ENCODE results near the gene EPB41L5. TPM values are rescaled to one million over a fixed set of nuclear protein-coding genes. Genes with fewer than 3 reads are reported as not detected.
A peak's percentile ranks its signal among the peaks of the same experiment; 100 is the strongest.

The EPB41L5 gene
- total and polyA plus RNA-seq, 9 of the 15 experiments (the other 6 are each of a cell fraction or from before 2014, with no cell fraction given), result 2.3 to 14.1 (median 8.2) TPM

DNA sequence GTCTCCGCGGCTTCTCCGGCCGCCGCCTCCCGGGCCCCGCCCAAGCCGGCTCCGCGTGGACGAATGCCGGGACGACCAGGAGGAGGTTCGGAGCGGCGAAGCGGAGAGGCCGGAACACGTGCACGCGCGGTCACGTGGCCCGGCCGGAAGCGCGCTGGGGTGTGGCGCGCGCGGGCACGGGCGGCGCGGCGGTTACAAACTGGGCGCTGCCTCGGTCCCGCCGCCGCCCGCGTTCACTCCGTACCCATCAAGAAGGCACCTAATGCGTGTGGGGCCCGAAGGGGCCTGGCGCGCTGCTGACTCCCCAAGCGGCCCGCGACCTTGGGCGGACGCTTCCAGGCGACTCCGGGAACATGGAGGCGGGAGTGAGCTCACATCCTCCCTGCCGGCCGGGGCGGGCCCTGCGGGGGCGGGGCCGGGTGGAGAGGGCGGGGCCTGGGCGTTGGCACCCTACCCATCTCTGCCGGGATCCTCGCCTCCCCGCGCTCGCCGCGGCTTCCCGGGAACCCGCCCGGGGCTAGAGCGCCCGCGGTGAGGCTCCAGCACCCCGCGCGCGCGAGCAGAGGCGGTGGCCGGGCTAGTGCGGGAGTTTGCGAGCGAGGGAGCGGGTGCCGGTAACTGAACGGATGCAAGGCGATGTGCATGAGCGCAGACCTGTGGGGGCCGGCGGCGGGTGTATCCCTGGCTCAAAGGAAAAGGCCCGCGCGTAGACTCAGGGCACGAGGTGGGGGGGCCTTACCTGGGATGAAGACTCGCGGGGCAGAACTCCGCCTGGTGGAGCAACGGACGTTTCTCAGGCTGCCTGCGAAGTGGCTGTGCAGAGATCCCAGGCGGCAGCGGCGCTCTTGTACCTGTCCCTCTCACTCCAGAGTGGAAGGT lies 210.4 kb downstream of the EPB41L5 start, which contains the start of gene TMEM185B (continued):
- TF ChIP-seq, protein P1, sequence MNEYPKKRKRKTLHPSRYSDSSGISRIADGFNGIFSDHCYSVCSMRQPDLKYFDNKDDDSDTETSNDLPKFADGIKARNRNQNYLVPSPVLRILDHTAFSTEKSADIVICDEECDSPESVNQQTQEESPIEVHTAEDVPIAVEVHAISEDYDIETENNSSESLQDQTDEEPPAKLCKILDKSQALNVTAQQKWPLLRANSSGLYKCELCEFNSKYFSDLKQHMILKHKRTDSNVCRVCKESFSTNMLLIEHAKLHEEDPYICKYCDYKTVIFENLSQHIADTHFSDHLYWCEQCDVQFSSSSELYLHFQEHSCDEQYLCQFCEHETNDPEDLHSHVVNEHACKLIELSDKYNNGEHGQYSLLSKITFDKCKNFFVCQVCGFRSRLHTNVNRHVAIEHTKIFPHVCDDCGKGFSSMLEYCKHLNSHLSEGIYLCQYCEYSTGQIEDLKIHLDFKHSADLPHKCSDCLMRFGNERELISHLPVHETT (CRISPR knock-in tag; conservative IDR thresholded peaks at IDR 0.05 in 1 of 2, IDR thresholded peaks at IDR 0.05 in 1 of 2), result peak in 1 of 2 experiments; percentile 96; a peak in 2 of 4 replicates
- TF ChIP-seq PCBP1 (IDR thresholded peaks at IDR 0.05; ENCODE audit: low read depth, low read length, poor library complexity, severe bottlenecking) (no peak), E2F3 (CRISPR knock-in tag; IDR thresholded peaks at IDR 0.05) (peak; percentile 82; the same call in 1 of the 2 replicates), SP1 (CRISPR knock-in tag; IDR thresholded peaks at IDR 0.05) (peak; percentile 68; the same call in 1 of the 2 replicates), HCFC1 (IDR thresholded peaks at IDR 0.05; ENCODE audit: low read depth, low read length) (peak; percentile 59; the same call in 1 of the 2 replicates), ZNF24 (IDR thresholded peaks at IDR 0.05) (peak; percentile 62), CCNT2 (IDR thresholded peaks at IDR 0.05; ENCODE audit: borderline replicate concordance, extremely low read depth, insufficient read length, low read depth, low read length) (peak; percentile 70), NFIC (IDR thresholded peaks at IDR 0.05) (peak; percentile 19; the same call in 1 of the 2 replicates), CBX2 (IDR thresholded peaks at IDR 0.05; ENCODE audit: insufficient read depth, low read length, poor library complexity, severe bottlenecking) (no peak), EP400 (IDR thresholded peaks at IDR 0.05) (peak; percentile 87; the same call in 1 of the 2 replicates), ZNF830 (CRISPR knock-in tag; IDR thresholded peaks at IDR 0.05) (peak; percentile 34; the same call in 1 of the 2 replicates), CBFA2T2 (conservative IDR thresholded peaks at IDR 0.05) (peak; percentile 40), FOXA3 (CRISPR knock-in tag; conservative IDR thresholded peaks at IDR 0.05 in 1 of 2, IDR thresholded peaks at IDR 0.05 in 1 of 2) (peak in 1 of 2 experiments; percentile 80; a peak in 2 of 4 replicates)
- TF ChIP-seq, protein P2, sequence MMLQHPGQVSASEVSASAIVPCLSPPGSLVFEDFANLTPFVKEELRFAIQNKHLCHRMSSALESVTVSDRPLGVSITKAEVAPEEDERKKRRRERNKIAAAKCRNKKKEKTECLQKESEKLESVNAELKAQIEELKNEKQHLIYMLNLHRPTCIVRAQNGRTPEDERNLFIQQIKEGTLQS (IDR thresholded peaks at IDR 0.05), result no peak
- TF ChIP-seq, protein P2 (CRISPR knock-in tag; conservative IDR thresholded peaks at IDR 0.05), result 0 out of 2 replicates have a peak, but pooled peaks have one; percentile 54
- TF ChIP-seq, protein P3, sequence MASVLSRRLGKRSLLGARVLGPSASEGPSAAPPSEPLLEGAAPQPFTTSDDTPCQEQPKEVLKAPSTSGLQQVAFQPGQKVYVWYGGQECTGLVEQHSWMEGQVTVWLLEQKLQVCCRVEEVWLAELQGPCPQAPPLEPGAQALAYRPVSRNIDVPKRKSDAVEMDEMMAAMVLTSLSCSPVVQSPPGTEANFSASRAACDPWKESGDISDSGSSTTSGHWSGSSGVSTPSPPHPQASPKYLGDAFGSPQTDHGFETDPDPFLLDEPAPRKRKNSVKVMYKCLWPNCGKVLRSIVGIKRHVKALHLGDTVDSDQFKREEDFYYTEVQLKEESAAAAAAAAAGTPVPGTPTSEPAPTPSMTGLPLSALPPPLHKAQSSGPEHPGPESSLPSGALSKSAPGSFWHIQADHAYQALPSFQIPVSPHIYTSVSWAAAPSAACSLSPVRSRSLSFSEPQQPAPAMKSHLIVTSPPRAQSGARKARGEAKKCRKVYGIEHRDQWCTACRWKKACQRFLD (CRISPR knock-in tag; IDR thresholded peaks at IDR 0.05), result peak; percentile 93
- TF ChIP-seq, protein P4, sequence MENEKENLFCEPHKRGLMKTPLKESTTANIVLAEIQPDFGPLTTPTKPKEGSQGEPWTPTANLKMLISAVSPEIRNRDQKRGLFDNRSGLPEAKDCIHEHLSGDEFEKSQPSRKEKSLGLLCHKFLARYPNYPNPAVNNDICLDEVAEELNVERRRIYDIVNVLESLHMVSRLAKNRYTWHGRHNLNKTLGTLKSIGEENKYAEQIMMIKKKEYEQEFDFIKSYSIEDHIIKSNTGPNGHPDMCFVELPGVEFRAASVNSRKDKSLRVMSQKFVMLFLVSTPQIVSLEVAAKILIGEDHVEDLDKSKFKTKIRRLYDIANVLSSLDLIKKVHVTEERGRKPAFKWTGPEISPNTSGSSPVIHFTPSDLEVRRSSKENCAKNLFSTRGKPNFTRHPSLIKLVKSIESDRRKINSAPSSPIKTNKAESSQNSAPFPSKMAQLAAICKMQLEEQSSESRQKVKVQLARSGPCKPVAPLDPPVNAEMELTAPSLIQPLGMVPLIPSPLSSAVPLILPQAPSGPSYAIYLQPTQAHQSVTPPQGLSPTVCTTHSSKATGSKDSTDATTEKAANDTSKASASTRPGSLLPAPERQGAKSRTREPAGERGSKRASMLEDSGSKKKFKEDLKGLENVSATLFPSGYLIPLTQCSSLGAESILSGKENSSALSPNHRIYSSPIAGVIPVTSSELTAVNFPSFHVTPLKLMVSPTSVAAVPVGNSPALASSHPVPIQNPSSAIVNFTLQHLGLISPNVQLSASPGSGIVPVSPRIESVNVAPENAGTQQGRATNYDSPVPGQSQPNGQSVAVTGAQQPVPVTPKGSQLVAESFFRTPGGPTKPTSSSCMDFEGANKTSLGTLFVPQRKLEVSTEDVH (IDR thresholded peaks at IDR 0.05; ENCODE audit: low read depth, partially characterized antibody), result peak; percentile 62
